GM12801 (cell line): ENCODE results near the gene KDM4F.

Experiments
- TF ChIP-seq, protein P1 (sequence below): IDR thresholded peaks from one replicate; pipeline ENCODE4 v1.5.1; 2011; ENCODE audit warnings: control low read depth; ENCODE audit not compliant: insufficient read length; ENCODE audit errors: extremely low read depth

Gene KDM4F

GRCh38 chr11:95050595-95051202 lies 1.5 kb downstream of the KDM4F start:
- TF ChIP-seq, protein P1, sequence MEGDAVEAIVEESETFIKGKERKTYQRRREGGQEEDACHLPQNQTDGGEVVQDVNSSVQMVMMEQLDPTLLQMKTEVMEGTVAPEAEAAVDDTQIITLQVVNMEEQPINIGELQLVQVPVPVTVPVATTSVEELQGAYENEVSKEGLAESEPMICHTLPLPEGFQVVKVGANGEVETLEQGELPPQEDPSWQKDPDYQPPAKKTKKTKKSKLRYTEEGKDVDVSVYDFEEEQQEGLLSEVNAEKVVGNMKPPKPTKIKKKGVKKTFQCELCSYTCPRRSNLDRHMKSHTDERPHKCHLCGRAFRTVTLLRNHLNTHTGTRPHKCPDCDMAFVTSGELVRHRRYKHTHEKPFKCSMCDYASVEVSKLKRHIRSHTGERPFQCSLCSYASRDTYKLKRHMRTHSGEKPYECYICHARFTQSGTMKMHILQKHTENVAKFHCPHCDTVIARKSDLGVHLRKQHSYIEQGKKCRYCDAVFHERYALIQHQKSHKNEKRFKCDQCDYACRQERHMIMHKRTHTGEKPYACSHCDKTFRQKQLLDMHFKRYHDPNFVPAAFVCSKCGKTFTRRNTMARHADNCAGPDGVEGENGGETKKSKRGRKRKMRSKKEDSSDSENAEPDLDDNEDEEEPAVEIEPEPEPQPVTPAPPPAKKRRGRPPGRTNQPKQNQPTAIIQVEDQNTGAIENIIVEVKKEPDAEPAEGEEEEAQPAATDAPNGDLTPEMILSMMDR = no peak

- TF ChIP-seq, protein P1 = no peak
These were observed 5.1 kb downstream of the KDM4F start for GRCh38 chr11:95054356-95054755.

GRCh38 chr11:95055283-95055897 lies 6.2 kb downstream of the KDM4F start:
- TF ChIP-seq, protein P1 = no peak

DNA sequence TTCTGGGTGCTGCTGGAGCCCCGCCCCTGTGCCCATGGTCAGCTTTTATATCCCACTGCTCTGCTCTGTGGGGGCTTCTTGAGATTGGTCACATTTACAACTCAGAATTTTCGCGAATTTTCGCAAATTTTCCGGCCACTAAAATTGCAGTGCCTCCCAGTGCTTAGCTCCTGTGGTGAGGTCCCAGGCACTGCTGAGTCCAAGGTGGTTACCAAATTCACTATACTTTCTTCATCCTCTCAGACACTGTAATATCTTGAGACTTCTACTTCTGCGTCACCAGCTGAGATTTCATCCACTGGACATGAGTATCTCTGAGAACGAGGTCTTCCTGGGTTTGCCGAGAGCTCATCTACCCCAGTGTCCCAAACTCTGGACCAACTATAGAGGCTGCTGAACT lies 8.7 kb downstream of the KDM4F start:
- TF ChIP-seq, protein P1 = no peak

DNA sequence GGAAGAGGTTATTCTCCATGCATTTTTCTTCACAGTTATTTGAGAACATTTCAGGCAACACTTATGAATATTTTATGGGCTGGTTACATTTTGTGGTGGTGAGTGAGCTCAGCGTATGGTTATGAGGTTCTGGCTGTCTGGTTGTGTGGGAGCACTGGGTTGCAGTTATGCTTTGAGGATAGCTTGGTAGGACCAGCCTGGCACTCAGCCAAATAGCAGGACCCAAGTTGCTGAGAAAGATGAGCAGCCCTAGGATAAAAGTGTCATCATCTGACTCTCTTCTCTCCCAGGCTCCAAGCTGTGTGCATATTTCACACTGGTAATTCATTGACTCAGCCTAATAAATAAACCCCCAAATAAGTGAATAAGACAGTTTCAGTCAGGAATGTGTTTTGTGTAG lies 9.4 kb downstream of the KDM4F start:
- TF ChIP-seq, protein P1 = no peak

- TF ChIP-seq, protein P1 = no peak
These were observed 9.8 kb downstream of the KDM4F start for GRCh38 chr11:95059046-95059445.

- TF ChIP-seq, protein P1 = no peak
These were observed 16.1 kb downstream of the KDM4F start for GRCh38 chr11:95065336-95065735.
